GM12878 (cell line): ENCODE results near the gene HEMK1. TPM values are rescaled to one million over a fixed set of nuclear protein-coding genes. Genes with fewer than 3 reads are reported as not detected.

ENCODE experiments used
- ATAC-seq: fragments of 200-7000 bp; cut with Tn5 transposase; 3 replicates; pipeline ENCODE4 v1.9.1; 2020; ENCODE audit warnings: mild to moderate bottlenecking, moderate library complexity
- BruUV-seq: library from RNA; stranded (reverse); fragments of 400-500 nt; replicated peaks from 2 replicates; lab custom pipeline; 2021; lab: Mats Ljungman, UMichigan
- CTCF ChIA-PET: fragments of 300-600 bp; sonication (Branson Sonifier 250); formaldehyde crosslinking; extraction: SDS; loops from one replicate; lab custom pipeline; 2021; ENCODE audit warnings: inconsistent platforms; lab: Yijun Ruan, JAX
- POLR2A ChIA-PET: fragments of 350-600 bp; formaldehyde crosslinking; extraction: SDS; loops from one replicate; lab custom pipeline; 2021; ENCODE audit warnings: inconsistent platforms; lab: Charles Lee
- RAD21 ChIA-PET: fragments of 300-600 bp; sonication (Branson Sonifier 250); formaldehyde crosslinking; loops from one replicate; lab custom pipeline; 2023; ENCODE audit warnings: antibody characterized with exemption; ENCODE audit not compliant: unreplicated experiment; lab: Charles Lee
- SMC1A ChIA-PET: fragments of 300-600 bp; sonication (Branson Sonifier 250); formaldehyde crosslinking; loops from one replicate; lab custom pipeline; 2023; ENCODE audit not compliant: unreplicated experiment, uncharacterized antibody; lab: Charles Lee
- DNase-seq: peaks from one replicate; pipeline ENCODE4 v3.0.0-alpha.2; 2011; ENCODE audit warnings: low read depth, low spot score
- FAIRE-seq: peaks from 3 replicates; lab custom pipeline; 2011; peaks lifted over from hg19 to GRCh38; lab: Jason Lieb, UNC
- H2AFZ ChIP-seq: 2 replicates; pipeline ENCODE4 v1.6.0; 2011; ENCODE audit warnings: low read depth, low read length, control low read depth; ENCODE audit not compliant: control insufficient read depth
- H3K27ac ChIP-seq: 2 replicates; pipeline ENCODE4 v1.5.1; 2011; ENCODE audit warnings: control low read depth; ENCODE audit not compliant: control insufficient read depth, insufficient read depth
- H3K27me3 ChIP-seq, 2 experiments: replicated peaks in 1 of 2; 2 replicates each; pipeline versions ENCODE4 v1.6.0 to v1.6.1; 2011; ENCODE audit warnings: low read length in 1 of 2; ENCODE audit not compliant: control insufficient read depth in 2 of 2, insufficient read depth in 2 of 2
- H3K36me3 ChIP-seq, 2 experiments: 2 replicates each; pipeline ENCODE4 v1.5.1; 2011; ENCODE audit warnings: low read length in 1 of 2; ENCODE audit not compliant: control insufficient read depth in 2 of 2, insufficient read depth in 2 of 2
- H3K4me1 ChIP-seq: 2 replicates; pipeline ENCODE4 v1.6.1; 2011; ENCODE audit warnings: mild to moderate bottlenecking, low read length, moderate library complexity, mixed read lengths; ENCODE audit not compliant: control insufficient read depth, insufficient read depth
- H3K4me2 ChIP-seq: 2 replicates; pipeline ENCODE4 v1.6.0; 2011; ENCODE audit warnings: control low read depth; ENCODE audit not compliant: control insufficient read depth, insufficient read depth
- H3K4me3 ChIP-seq: fragments of 200-600 bp; sonication (generic); 2 replicates; pipeline ENCODE4 v1.5.1; 2016
- H3K79me2 ChIP-seq: 2 replicates; pipeline ENCODE4 v1.6.0; 2011; ENCODE audit warnings: low read length; ENCODE audit not compliant: control insufficient read depth, insufficient read depth
- H3K9ac ChIP-seq: 2 replicates; pipeline ENCODE4 v1.8.0; 2011; ENCODE audit warnings: low read length, control low read depth, mixed read lengths; ENCODE audit not compliant: control insufficient read depth, insufficient read depth
- H3K9me3 ChIP-seq: replicated peaks from 3 replicates; pipeline ENCODE4 v1.5.1; 2011; ENCODE audit warnings: mild to moderate bottlenecking, low read length; ENCODE audit not compliant: control insufficient read depth, insufficient read depth
- H4K20me1 ChIP-seq: 2 replicates; pipeline ENCODE4 v1.6.0; 2011; ENCODE audit not compliant: control insufficient read depth, insufficient read depth
- CHD1 ChIP-seq: IDR thresholded peaks from 2 replicates; pipeline ENCODE4 v1.6.1; 2012; ENCODE audit warnings: low read depth, low read length, improper control_type of control experiment
- CHD4 ChIP-seq: fragments of 200-600 bp; sonication (generic); IDR thresholded peaks from 2 replicates; pipeline ENCODE4 v1.6.1; 2016; ENCODE audit warnings: mild to moderate bottlenecking
- EZH2 ChIP-seq: IDR thresholded peaks from 2 replicates; pipeline ENCODE4 v1.6.1; 2012; ENCODE audit warnings: low read depth, mild to moderate bottlenecking, control low read depth, inconsistent platforms, low read length, borderline replicate concordance; ENCODE audit not compliant: control insufficient read depth
- NFIC ChIP-seq: IDR thresholded peaks from 2 replicates; pipeline ENCODE4 v1.6.1; 2012; ENCODE audit warnings: low read depth, mild to moderate bottlenecking, inconsistent platforms, low read length, moderate library complexity
- NFYB ChIP-seq: IDR thresholded peaks from 2 replicates; pipeline ENCODE4 v1.6.1; 2011; ENCODE audit warnings: low read depth, mild to moderate bottlenecking, low read length, improper control_type of control experiment, moderate library complexity; ENCODE audit not compliant: insufficient read depth
- NR2F1 ChIP-seq: fragments of 450-650 bp; conservative IDR thresholded peaks from 2 replicates; pipeline ENCODE4 v1.6.1; 2017; ENCODE audit warnings: mild to moderate bottlenecking
- POLR2A ChIP-seq: IDR thresholded peaks from 2 replicates; pipeline ENCODE4 v1.6.1; 2011; ENCODE audit warnings: low read depth, mild to moderate bottlenecking, low read length
- RELA ChIP-seq: fragments of 450-650 bp; IDR thresholded peaks from 2 replicates; pipeline ENCODE4 v1.8.0; 2014; ENCODE audit warnings: borderline replicate concordance; ENCODE audit not compliant: partially characterized antibody
- REST ChIP-seq: IDR thresholded peaks from 2 replicates; pipeline ENCODE4 v1.6.1; 2012; ENCODE audit warnings: mild to moderate bottlenecking, low read depth, low read length
- SMARCA5 ChIP-seq: fragments of 450-650 bp; IDR thresholded peaks from 2 replicates; pipeline ENCODE4 v1.6.1; 2017; ENCODE audit warnings: mild to moderate bottlenecking
- STAT1 ChIP-seq: fragments of 450-650 bp; conservative IDR thresholded peaks from 2 replicates; pipeline ENCODE4 v1.6.1; 2014; ENCODE audit warnings: antibody characterized with exemption, mild to moderate bottlenecking
- WGBS: methylation state at CpG from one replicate; pipeline ENCODE4 v1.1.6; 2016; ENCODE audit warnings: low lambda C conversion rate; ENCODE audit not compliant: insufficient replicate concordance, insufficient coverage; ENCODE audit errors: missing lambda C conversion rate; 5-methylcytosine and 5-hydroxymethylcytosine counted together
- in situ Hi-C: fragments of 300-500 bp; cut with MboI; formaldehyde crosslinking; loops from 9 replicates; pipeline ENCODE4 v1.14.3; 2018; ENCODE audit warnings: mixed read lengths
- intact Hi-C: fragments of 100-400 bp; cut with micrococcal nuclease; formaldehyde crosslinking; loops from one replicate; pipeline ENCODE4 v1.14.2; 2022; ENCODE audit not compliant: unreplicated experiment
- polyA plus RNA-seq, 11 experiments: library from polyadenylated mRNA; depleted of rRNA in 4 of 11; unstranded in 6 of 11; stranded (reverse) in 5 of 11; fragments of >200 nt; fragmentation: Nextera tagmentation in 4 of 11; fragmentation: Illumina TruSeq in 1 of 11; extraction: Ambion mirVana in 4 of 11; extraction: Trizol in 1 of 11; gene quantifications; 1 replicate in 1 of 11; 2 replicates in 10 of 11; pipeline versions ENCODE4 v1.2.1 to v1.2.3, GENCODE V29; 2011 to 2016; ENCODE audit warnings: inconsistent platforms in 2 of 11, missing spikeins in 2 of 11, low read depth in 1 of 11
- total RNA-seq, 4 experiments: library from RNA; depleted of rRNA in 3 of 4; stranded (reverse); fragments of >200 nt in 3 of 4; fragmentation: Illumina TruSeq in 1 of 4; extraction: Trizol in 1 of 4; gene quantifications; 2 replicates each; pipeline versions ENCODE4 v1.2.1 to v1.2.3, GENCODE V29; 2013 to 2021
- TF ChIP-seq, protein P1 (sequence below): IDR thresholded peaks from 2 replicates; pipeline ENCODE4 v1.6.1; 2011; ENCODE audit warnings: borderline replicate concordance, low read depth, mild to moderate bottlenecking, moderate library complexity, low read length; ENCODE audit not compliant: insufficient read depth, poor library complexity, severe bottlenecking
- TF ChIP-seq, protein P2 (sequence below): fragments of 450-650 bp; IDR thresholded peaks from 2 replicates; pipeline ENCODE4 v1.6.1; 2017; ENCODE audit warnings: mild to moderate bottlenecking, low read depth, inconsistent platforms; ENCODE audit not compliant: poor library complexity, severe bottlenecking

Gene HEMK1
- total and polyA plus RNA-seq, 10 of the 15 experiments (the other 5 are each of a cell fraction or from before 2014, with no cell fraction given): 2.8 to 19.0 (median 12.0) TPM

DNA sequence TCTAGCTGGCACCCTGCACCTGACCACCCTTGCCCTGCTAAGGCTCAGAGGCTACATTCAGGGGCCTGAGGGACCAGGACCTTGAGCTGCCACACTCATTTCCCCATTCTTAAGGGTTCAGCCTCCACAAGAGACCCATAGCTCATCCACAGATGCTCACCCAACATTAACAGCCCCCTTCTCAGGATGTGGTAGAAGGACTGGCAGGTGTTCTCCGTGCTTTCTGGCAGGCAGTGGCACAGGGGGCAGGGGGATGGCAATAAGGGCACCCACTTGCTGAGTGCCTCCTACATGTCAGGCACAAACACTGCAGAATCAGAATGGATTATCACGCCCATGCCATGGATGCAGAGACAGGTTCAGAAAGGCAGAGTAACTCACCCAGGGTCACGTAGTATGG is 57.1 kb downstream of the HEMK1 start (continued):
- TF ChIP-seq, protein P1, sequence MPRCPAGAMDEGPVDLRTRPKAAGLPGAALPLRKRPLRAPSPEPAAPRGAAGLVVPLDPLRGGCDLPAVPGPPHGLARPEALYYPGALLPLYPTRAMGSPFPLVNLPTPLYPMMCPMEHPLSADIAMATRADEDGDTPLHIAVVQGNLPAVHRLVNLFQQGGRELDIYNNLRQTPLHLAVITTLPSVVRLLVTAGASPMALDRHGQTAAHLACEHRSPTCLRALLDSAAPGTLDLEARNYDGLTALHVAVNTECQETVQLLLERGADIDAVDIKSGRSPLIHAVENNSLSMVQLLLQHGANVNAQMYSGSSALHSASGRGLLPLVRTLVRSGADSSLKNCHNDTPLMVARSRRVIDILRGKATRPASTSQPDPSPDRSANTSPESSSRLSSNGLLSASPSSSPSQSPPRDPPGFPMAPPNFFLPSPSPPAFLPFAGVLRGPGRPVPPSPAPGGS: no peak
- TF ChIP-seq EZH2 (no peak), NFYB (no peak), POLR2A (no peak), CHD4 (no peak)
- TF ChIP-seq, protein P2, sequence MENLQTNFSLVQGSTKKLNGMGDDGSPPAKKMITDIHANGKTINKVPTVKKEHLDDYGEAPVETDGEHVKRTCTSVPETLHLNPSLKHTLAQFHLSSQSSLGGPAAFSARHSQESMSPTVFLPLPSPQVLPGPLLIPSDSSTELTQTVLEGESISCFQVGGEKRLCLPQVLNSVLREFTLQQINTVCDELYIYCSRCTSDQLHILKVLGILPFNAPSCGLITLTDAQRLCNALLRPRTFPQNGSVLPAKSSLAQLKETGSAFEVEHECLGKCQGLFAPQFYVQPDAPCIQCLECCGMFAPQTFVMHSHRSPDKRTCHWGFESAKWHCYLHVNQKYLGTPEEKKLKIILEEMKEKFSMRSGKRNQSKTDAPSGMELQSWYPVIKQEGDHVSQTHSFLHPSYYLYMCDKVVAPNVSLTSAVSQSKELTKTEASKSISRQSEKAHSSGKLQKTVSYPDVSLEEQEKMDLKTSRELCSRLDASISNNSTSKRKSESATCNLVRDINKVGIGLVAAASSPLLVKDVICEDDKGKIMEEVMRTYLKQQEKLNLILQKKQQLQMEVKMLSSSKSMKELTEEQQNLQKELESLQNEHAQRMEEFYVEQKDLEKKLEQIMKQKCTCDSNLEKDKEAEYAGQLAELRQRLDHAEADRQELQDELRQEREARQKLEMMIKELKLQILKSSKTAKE: no peak

DNA sequence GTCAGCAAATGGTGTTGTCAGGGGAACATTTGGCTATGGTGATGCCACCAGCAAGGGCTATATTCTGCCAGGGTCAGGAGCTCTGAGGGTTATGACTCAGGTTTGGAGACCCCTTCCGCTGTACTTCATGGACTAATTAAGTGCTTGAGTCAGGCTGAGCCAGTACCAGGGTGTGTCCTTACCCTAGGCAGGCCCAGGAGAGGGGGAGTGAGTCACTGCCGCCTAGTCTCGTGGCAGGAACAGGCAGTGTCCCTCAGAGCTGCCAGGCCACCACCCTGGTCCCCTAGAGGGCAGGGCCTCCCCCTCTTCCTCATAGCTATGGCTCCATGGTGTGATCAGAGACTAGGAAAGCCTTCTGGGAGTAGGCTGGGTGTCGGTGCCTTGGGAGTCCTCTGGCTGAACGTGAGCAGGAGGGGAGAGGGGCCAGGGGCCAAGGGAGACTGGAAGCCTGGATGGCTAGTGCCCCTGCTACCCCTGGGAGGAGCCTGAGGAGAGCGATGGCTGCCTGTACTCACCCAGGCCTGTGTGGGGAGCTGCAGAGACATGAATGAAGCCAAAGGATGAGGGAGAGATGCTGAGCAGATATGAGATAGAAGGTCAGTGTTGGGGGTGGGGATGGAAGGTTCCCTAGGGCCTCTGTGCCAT is 58.2 kb downstream of the HEMK1 start:
- ATAC-seq (peak; percentile 55), DNase-seq (no peak), FAIRE-seq (no peak)
- no peaks in the 10 kb centered on the region for H3K27me3 ChIP-seq
- ChIA-PET POLR2A (interaction anchor here (0.6 to 2.2 kb wide), 3 partner anchors 8 to 58 kb away, joined by 3 to 10 read pairs (median 4); partner anchors contain the start of gene HEMK1), SMC1A (interaction anchor here (0.6 to 2.1 kb wide), 6 partner anchors 8 to 745 kb away, joined by 3 to 10 read pairs (median 6); partner anchors contain the start of gene MAPKAPK3), RAD21 (interaction anchor here (2.0 to 3.8 kb wide), 3 partner anchors 10 to 25 kb away, joined by 4 to 19 read pairs (median 12); partner anchors contain the start of gene MAPKAPK3), CTCF (interaction anchor here (1.2 to 4.6 kb wide), 5 partner anchors 8 to 684 kb away, joined by 3 to 35 read pairs (median 8); partner anchors contain the start of gene MAPKAPK3)
- peaks cover 0 to 4% of the 10 kb centered on the region in 2 experiments; a peak in 2 of 4 replicates for H3K36me3 ChIP-seq
- BruUV-seq: no TSS peak
- no peak overlapping the region for H2AFZ ChIP-seq
- H3K27ac ChIP-seq: no peak overlapping the region
- H3K9me3 ChIP-seq: no peaks in the 10 kb centered on the region
- no peak overlapping the region for H3K9ac ChIP-seq
- H4K20me1 ChIP-seq: no peaks in the 10 kb centered on the region
- H3K4me2 ChIP-seq: no peak overlapping the region
- in situ Hi-C loops (no loop called here), intact Hi-C loops (no loop called here)
- H3K79me2 ChIP-seq: no peaks in the 10 kb centered on the region
- H3K4me3 ChIP-seq: no peak overlapping the region
- WGBS: 46% methylated on average over 6 of the region's 6 CpGs
- peaks cover 22% of the 10 kb centered on the region for H3K4me1 ChIP-seq
- TF ChIP-seq NFIC (no peak), NR2F1 (no peak), RELA (no peak), STAT1 (no peak), SMARCA5 (no peak), REST (no peak), CHD1 (no peak)
